Stimulated activated CD8-positive, alpha-beta memory T cell treated with anti-CD3 and anti-CD28 coated beads, Interleukin-4, amount 100 ng/mL, for 48 hours (primary cell): ENCODE data around the gene FOXF2.
"Not testable (repeated sequence)": the region's sequence is repeated elsewhere in the genome, so short reads cannot be mapped to it uniquely, and the experiment has no call there.

Experiments
- DNase-seq: peaks from one replicate; pipeline ENCODE4 v3.0.0-alpha.2; 2020

Gene FOXF2

DNA sequence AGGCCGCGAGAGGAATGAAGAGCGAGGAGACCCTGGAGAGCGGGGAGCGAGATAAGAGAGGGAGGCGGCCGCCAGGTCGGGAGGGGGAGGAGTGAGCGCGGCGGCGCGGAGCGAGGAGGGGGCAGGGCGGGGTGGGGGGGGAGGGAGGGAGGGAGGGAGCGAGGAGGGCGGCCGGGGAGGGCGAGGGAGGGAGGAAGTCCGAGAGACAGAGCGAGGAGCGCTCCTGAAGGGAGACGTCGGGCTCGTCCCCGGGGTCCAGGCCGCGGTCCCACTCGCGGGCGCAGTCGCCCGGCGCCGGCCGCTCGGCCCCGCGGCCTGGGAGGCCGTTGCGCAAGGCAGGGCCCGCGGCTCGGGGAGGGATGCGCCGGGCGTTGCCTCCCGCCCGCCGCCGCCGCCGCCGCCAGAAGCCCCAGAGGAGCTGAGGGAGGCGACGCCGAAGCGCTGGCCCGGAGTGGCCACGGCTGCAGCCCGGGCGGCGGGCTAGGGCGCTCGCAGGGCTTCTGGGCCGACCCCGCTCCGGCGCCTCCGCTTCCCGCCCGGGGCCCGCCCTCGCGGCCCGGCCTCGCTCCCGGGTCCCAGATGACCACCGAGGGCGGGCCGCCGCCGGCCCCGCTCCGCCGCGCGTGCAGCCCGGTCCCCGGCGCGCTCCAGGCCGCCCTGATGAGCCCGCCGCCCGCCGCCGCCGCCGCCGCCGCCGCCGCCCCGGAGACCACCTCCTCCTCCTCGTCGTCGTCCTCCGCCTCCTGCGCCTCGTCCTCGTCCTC, at the start of gene FOXF2:
TSS of gene FOXF2 (plus strand) at position 208 of the 764 bp plus-strand sequence. CDS start at position 580, 372 bp downstream.
- no peak for DNase-seq

DNA sequence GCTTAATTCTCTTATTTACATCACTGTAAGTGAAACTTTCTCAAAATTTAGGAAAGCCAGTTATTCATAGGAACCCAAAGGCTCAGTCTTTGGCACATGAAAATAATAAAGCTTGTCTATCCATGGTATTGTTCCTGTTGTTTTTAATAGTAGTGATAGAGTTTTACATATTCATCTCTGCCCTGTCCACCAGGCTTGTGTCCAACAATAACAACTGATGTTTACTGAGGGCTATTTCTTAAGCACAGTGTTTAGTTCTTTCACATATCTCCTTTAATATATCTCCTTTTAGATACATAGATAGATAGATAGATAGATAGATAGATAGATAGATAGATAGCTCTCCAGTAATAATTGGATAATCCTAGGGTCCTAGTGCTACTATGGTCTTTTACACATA, 43.3 kb upstream of the FOXF2 start:
- no peak for DNase-seq

DNA sequence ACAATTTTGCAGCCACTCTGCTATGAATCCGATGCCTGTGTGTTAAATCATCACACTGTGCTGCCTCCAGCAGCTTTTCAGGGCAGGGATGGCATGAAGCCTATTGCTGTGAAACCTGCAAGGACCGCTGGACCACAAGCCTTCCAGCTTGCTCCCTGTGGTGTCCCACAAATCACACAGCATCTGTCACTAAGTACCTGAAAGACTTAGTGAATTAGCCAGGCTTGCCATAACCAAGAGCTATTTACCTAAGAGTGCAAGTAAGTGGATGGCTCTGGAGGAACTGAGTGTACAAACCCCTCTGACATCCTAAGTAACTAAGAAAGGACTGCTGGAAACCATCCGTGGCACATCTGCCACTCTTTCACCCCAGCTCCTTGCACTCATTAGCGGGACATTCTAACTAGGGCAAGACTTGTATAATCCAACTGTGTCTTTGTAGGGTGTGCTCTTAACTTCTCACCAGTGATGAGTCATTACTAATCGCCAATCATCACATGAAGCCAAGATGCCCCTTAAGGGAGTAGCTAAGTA, 42.8 kb upstream of the FOXF2 start:
- DNase-seq = no peak

DNA sequence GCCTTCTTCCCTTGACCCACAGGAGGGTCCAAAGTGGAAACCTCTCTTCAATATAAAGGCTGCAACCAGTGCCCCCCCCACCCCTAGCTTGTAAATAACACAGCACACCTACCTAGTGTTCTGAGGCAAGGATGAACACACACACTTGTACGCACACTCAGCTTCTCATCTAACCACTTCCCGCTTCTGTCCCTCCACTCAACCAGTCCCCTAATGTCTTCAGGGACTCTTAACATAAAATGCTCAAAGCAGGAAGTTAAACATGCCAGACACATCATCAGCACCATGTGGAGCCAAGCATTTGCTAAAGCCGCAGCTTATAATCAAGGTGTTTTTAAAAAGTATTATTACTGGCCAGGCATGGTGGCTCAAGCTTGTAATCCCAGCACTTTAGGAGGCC, 42.2 kb upstream of the FOXF2 start:
- no peak for DNase-seq

DNA sequence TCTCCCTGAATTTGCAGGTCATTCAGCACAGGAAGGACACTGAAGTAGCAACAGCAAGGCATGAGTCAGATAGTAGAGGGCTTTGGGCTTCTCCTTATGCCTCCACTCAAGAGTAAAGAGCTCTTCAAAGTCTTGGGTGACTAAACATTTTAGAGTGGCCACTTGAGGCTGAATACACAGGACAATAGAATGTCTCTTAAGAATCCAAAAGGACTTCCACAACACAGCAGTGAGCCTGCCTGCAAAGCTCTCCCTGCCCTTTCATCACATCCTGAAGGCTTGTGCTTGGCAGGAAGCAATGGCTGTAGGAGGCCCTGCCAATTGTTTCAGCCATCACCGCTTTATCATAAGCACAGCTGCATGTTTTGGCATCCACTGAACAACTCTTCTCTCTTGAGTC, 40.7 kb upstream of the FOXF2 start:
- DNase-seq = no peak

DNA sequence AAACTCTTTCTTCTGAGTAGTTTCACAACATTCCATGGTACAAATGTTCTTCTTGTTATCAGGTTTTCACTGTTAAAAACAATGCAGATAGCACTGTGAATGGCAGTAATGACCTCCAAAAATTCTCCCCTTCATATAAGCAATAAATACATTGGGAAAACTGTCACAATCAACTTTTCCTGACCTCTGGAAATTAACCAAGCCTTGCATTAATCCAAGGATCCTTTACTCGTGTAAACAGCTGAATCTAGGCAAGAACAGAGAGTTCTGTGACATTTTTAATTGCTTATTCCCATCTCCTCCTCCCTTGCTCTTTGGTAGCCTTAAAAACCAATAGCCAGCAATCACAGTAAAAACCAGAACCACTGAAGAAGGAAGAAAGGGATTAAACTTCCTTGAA, 39.7 kb upstream of the FOXF2 start:
- DNase-seq = no peak

DNA sequence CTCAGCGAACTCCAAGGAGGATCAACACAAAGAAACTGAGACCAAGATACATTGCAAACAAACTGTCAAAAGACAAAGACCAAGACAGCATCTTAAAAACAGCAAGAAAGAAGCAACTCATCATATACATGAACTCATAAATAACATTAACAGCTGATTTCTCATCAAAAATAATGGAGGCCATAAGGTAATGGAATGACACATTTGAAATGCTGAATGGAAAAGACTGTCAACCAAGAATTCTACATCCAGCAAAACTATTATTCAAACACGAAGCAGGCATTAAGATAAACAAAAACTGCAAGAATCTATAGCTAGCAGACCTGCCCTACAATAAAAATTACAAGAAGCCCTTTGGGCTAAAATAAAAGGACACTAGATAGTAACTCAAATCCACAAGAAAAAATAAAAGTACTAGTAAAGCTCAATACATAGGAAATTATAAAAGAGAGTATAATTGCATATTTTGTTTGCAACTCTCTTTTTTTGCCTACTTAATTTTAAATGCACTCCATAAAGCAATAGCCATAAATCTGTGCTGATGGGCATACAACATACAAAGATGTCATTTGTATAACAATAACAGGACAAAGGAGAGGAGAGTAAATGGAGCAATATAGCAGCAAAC, 37.9 kb upstream of the FOXF2 start:
- no peak for DNase-seq

DNA sequence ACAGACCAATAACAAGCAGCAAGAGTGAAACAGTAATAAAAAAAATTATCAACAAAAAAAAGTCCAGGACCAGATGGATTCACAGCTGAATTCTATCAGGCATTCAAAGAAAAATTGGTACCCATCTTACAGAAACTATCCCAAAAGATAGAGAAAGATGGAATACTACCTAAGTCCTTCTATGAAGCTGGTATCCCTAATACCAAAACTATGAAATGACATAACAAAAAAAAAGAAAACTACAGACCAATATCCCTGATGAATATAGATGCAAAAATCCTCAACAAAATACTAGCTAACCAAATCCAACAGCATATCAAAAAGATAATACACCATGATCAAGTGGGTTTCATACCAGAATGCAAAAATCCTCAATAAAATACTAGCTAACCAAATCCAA, 34.3 kb upstream of the FOXF2 start:
- DNase-seq = not testable (repeated sequence)

DNA sequence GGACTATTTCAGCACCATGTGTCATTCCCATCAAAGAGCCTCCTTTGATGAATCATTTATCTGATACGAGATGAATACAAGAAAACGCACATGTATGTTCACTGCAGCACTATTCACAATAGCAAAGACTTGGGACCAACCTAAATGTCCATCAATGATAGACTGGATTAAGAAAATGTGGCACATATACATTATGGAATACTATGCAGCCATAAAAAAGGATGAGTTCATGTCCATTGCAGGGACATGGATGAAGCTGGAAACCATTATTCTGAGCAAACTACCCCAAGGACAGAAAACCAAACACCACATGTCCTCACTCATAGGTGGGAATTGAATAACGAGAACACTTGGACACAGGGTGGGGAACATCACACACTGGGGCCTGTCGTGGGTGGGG, 27.7 kb upstream of the FOXF2 start:
- not testable (repeated sequence) for DNase-seq

DNA sequence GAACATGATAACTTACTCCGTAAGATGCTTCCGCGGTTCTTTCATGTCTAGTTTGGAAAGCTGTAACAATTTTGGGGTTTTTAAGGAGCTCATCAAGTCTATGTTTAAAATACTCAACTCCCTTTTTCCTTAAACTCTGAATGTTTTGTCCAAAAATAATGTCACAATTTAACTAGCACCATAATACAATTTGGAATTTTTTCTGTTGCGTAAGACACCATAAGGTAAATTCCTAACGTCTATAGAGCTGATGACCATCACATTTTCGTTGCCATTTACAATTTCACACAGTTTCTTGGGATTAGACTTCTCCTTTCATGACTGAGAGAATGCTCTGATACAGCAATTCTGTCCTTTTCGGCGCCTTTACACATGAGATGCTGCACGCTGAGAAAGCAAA, 26.7 kb upstream of the FOXF2 start:
- DNase-seq = no peak

DNA sequence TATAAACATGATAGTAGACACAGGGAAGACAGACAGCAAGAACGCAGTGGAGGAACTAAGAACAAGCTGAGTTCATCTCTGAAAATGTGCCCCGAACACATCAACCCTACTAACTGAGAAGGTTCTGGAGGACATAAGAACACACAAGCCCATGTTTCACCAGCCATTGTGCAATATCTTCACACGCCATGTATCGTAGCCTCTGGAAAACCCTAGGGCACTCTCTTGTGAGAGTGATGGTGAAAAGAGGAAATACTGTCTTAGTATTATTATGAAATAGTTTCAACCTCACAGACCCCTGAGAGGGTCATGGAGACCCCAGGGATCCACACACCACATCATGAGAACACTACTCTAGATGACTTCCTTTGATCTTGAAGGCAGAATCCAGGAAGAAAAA, 26.1 kb upstream of the FOXF2 start:
- no peak for DNase-seq

DNA sequence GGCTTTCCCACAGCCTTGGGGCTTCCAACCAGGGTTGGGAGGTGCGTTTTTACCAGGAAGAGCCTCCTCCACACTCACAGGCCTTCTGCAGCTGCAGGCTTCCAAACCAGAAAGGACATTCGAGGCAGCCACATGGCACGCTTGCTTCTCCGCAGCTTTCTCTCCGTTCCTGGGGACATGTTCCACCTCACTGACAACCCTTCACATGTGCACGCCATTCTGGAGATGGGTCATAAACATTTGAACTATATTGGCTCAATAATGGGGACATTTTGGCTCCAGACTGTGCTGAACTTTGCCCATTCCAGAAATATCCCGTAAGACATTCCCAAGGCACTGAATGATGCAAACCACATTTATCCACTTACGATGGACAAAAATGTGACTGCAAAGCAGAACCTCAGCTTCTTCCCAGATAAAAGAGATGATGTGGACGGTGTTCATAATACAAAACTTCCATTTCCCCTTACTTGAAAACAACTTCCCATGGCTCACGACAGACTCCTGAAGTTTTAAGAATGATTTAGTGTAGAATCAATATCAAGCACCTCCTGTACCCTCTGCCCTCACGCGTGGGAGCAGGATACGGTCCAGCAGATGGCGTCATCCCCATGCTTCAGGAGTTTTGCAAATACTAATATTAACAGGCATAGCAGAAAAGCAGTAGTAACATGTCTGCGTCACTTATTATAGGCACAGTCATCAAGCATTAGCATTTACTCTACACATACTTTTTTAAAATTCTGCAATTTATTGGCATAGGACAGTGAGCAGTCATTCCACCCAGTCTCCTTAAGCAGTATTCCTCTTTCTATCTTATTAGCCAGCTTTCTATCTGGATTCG, 25.4 kb upstream of the FOXF2 start:
- no peak for DNase-seq

DNA sequence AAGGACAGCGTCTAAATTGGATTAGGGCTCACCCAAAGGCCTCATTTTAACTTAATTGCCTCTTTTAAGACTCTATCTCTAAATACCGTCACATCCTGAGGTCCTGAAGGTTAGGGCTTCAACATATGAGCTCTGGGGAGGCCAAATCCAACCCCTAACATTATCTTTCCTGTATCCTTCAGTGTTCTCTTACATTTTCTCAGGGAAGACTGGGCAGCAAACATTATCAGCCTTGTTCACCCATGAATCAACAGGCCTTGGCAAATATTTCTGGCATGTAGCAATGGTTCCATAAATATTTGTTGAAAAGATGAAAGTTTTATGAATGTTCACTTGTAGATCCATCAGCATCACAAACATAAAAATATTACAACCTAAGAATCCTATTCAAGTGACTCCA, 24.6 kb upstream of the FOXF2 start:
- no peak for DNase-seq

DNA sequence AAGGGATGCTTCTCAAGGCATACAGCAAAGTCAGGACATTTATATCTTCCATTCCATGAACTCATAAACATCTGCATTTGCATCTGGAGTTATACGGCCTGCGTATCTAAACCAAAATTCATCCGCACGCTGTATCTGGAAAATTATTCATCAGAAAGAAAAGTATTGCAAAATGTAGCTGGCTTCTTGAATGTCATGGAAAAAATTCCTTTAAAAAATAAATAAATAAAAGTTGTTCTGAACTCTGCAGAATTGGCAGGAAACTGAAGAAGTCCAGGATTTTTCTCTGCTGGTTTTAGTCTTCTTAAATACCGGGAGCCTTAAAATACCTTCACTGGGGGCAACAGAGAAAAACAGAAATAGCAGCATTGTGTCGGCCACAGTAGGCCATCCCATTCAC, 23.7 kb upstream of the FOXF2 start:
- no peak for DNase-seq

DNA sequence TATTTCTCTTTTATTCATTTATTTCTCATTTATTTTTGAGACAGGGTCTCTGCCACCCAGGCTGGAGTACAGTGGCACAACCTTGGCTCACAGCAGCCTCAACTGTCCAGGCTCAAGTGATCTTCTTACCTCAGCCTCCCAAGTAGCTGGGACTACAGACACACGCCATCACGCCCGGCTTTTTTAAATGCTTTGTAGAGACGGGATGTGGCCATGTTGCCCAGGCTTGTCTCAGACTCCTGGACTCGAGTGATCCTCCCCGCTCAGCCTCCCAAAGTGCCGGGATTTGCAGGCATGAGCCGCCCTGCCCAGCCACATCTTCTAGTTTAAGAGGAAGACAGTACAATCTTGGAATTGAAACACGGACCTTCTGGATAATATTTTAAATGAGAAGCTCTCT, 21.6 kb upstream of the FOXF2 start:
- no peak for DNase-seq

DNA sequence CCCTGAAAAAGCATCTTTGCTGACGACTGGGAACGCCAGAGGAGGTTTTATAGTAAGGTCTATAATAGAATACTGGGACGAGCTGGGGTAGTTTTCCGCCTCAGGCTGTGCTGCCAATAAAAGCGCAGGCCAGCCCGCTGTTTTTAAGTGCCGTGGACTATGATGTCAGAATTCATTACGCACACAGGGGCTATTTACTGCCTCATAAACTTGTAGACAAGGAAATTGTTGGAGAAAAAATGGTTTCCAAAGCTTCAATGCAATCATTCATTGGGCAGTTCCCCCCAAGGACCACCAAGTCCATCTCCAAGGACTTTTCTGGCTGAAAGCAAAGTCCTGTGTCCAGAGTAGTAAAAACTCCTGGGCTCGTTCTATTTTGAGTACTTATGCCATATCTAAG, 20.4 kb upstream of the FOXF2 start:
- DNase-seq = no peak

DNA sequence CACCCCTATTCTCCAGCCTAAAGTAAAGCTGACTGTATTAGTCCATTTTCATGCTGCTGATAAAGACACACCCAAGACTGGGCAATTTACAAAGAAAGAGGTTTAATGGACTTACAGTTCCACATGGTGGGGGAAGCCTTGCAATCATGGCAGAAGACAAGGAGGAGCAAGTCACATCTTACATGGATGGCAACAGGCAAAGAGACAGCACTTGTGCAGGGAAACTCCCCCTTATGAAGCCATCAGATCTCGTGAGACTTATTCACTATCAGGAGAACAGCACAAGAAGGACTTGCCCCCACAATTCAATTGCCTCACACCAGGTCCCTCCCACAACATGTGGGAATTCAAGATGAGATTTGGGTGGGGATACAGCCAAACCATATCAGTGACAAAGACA, 19.7 kb upstream of the FOXF2 start:
- DNase-seq = not testable (repeated sequence)

DNA sequence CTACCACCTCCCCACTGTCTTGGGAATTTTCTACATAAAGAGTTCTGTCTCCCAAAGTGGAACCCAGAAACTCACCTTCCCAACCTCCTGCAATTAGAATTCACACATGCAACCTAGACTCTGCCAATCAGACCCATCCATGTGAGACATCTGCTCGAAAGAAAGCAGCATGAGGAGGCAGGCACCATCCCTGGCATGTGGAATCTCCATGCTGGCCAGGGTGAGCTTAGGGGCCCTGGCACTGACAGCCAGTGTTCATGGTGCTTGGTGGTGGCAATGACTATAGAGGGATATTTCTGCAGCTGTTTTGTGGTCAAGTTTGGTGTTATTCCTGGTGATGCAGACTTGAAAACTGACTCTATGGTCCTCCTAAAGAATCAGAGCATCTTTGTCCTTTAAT, 17.4 kb upstream of the FOXF2 start:
- DNase-seq = no peak

DNA sequence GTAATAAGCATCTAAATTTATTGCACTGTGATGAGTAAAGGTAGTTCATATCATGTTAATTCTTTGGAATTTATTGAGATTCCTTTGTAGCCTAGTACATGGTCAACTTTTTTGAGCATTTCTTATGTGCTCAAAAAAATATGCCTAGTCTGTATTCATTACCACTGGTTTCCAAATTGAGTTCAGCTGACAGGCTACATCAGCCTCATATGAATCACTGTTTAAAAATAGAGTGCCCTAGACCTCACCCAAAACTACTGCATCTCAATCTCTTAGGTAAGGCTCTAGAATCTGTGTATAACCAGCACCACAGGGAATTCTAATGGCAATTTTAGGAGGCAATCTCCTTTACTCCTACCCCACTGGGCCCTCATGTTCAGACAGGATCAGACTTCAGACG, 16.7 kb upstream of the FOXF2 start:
- no peak for DNase-seq

DNA sequence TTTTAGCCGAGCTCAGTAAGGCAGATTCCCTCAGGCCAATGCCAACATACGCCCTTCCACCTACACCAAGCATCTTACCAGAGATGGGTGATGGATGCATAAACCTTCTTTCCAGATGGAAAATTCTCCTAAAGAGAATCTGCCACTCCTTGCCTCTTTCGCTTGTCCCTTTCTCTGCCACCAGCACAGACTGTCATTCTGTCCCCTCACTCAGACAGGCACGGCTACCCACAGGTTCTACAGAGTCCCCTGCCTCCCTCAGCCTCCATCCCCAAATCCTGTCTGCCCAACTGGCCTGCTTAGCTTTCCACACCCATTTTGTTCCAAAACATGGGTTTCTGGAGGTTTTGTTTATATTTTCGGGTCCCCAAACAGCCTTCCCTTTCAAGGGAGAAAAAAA, 12.7 kb upstream of the FOXF2 start:
- no peak for DNase-seq

DNA sequence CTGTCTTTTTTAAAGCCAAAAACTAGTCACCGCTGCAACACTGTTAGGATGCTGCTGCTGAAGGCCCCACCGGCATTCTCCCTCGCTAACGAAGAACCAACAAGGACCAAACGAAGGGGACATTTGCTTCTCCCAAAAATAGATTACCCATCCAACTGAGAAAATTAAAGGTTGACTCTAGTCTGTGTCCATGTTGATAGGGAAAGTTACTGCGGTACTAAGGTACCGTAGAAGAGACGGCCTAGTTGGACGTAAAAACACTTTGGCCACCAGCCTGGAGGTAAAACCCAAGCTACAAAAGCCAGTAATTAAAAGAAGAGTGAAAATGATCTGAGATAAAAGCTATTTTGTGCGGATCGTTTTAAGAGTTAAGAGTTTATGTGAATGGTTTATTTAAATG, 11.8 kb upstream of the FOXF2 start:
- DNase-seq = no peak

DNA sequence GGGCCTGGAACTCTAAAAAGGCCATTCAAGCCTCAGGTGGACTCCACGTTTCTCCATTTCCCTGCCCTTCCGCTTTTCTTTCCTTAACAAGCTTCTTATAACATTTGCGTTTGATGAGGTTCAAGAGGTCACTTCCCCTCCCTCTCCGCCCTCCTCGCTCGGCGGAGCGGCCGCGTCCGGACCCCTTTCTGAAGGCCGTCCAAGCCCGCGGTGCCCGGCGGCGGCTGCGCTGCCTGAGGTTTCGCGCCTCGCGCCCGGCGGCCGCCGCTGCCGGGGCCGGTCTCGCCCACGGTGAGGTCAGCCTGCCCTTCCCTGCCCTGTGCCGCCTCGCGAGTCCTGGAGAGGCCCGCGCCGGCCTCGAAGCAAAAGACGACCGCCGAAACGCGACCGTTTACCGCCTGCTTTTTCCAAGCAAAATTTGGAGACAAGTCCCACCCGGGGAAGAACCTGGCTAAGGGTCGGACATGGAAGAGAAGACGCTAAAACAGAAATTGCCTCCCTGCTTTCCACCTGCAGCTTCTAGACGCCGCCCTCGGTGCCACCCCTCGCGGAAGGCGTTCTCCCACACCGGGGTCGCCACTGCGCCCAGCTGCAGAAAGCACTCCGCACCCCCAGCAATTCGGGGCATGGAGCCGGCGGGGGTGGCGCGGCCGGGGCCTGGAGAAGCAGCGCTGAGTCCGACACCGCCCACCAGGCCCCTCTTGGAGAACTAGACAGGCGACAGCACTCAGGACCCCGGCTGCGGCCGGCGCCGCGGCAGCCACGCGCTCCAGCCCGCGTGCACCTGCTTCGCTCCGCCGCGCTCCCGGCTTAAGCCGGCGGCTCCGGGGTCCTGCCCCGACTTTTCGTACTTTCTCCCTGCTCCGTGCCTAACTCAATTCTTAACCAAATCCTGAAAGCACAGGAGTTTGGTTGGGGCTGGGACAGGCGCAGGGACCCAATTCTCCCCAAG, 11.0 kb upstream of the FOXF2 start:
- peak; percentile 23 for DNase-seq
